Mesenchymal stem cell (in vitro differentiated cells and primary cell): ENCODE results near the gene ZNF408.

Experiments used
- DNase-seq: peaks from one replicate; pipeline ENCODE4 v3.0.0-alpha.2; 2013
- H2AFZ ChIP-seq: one replicate; pipeline ENCODE4 v1.6.1; 2013; ENCODE audit warnings: low read depth, mild to moderate bottlenecking, control low read depth, inconsistent platforms, low read length, moderate library complexity
- H2AK5ac ChIP-seq: 2 replicates; pipeline ENCODE4 v1.6.1; 2013; ENCODE audit warnings: low read length, moderate library complexity, mild to moderate bottlenecking, inconsistent platforms; ENCODE audit not compliant: severe bottlenecking
- H2BK120ac ChIP-seq: one replicate; pipeline ENCODE4 v1.6.1; 2013; ENCODE audit warnings: low read depth, mild to moderate bottlenecking, inconsistent platforms, low read length, moderate library complexity
- H2BK12ac ChIP-seq, 2 experiments: one replicate each; pipeline ENCODE4 v1.6.1; 2013; ENCODE audit warnings: inconsistent platforms in 2 of 2, low read length in 2 of 2, mild to moderate bottlenecking in 2 of 2, moderate library complexity in 2 of 2, control low read depth in 1 of 2
- H2BK15ac ChIP-seq: one replicate; pipeline ENCODE4 v1.6.1; 2013; ENCODE audit warnings: mild to moderate bottlenecking, low read depth, inconsistent platforms; ENCODE audit not compliant: poor library complexity, severe bottlenecking
- H2BK5ac ChIP-seq: 2 replicates; pipeline ENCODE4 v1.6.1; 2013; ENCODE audit warnings: low read depth, mild to moderate bottlenecking, low read length, control low read depth, inconsistent platforms; ENCODE audit not compliant: poor library complexity, severe bottlenecking
- H3K14ac ChIP-seq, 2 experiments: one replicate each; pipeline ENCODE4 v1.6.1; 2013; ENCODE audit warnings: inconsistent platforms in 2 of 2, low read length in 2 of 2, control low read depth in 1 of 2, mild to moderate bottlenecking in 1 of 2, moderate library complexity in 1 of 2
- H3K18ac ChIP-seq, 2 experiments: one replicate each; pipeline ENCODE4 v1.6.1; 2013; ENCODE audit warnings: inconsistent platforms in 2 of 2, low read length in 2 of 2, control low read depth in 1 of 2, low read depth in 1 of 2, mild to moderate bottlenecking in 1 of 2
- H3K23ac ChIP-seq, 2 experiments: one replicate each; pipeline ENCODE4 v1.6.1; 2013; ENCODE audit warnings: inconsistent platforms in 2 of 2, low read length in 2 of 2, mild to moderate bottlenecking in 2 of 2, moderate library complexity in 2 of 2, control low read depth in 1 of 2
- H3K27ac ChIP-seq: 2 replicates; pipeline ENCODE4 v1.5.1; 2013; ENCODE audit warnings: mild to moderate bottlenecking, moderate library complexity, low read length, control low read depth, inconsistent platforms; ENCODE audit not compliant: poor library complexity, severe bottlenecking
- H3K27me3 ChIP-seq, 2 experiments: 2 replicates each; pipeline versions ENCODE4 v1.6.1 to v1.7.0; 2013; ENCODE audit warnings: low read length in 2 of 2, mild to moderate bottlenecking in 2 of 2, moderate library complexity in 2 of 2, control low read depth in 1 of 2, inconsistent platforms in 1 of 2; ENCODE audit not compliant: control insufficient read depth in 1 of 2, insufficient read depth in 1 of 2
- H3K36me3 ChIP-seq, 2 experiments: 2 replicates each; pipeline versions ENCODE4 v1.6.1 to v1.7.0; 2013; ENCODE audit warnings: low read length in 2 of 2, control low read depth in 1 of 2, inconsistent platforms in 1 of 2, low read depth in 1 of 2, mild to moderate bottlenecking in 1 of 2; ENCODE audit not compliant: insufficient read depth in 2 of 2, control insufficient read depth in 1 of 2
- H3K4ac ChIP-seq, 2 experiments: one replicate each; pipeline ENCODE4 v1.6.1; 2013; ENCODE audit warnings: inconsistent platforms in 2 of 2, low read length in 2 of 2, mild to moderate bottlenecking in 2 of 2, moderate library complexity in 2 of 2, control low read depth in 1 of 2, low read depth in 1 of 2
- H3K4me1 ChIP-seq: 2 replicates; pipeline ENCODE4 v1.6.1; 2013; ENCODE audit warnings: low read depth, low read length, control low read depth; ENCODE audit not compliant: control insufficient read depth, insufficient read depth
- H3K4me2 ChIP-seq: 2 replicates; pipeline ENCODE4 v1.6.1; 2013; ENCODE audit warnings: low read length, mild to moderate bottlenecking, inconsistent platforms; ENCODE audit not compliant: poor library complexity, severe bottlenecking
- H3K4me3 ChIP-seq, 2 experiments: 2 replicates each; pipeline versions ENCODE4 v1.5.1 to v1.7.0; 2013; ENCODE audit warnings: low read length in 2 of 2, mild to moderate bottlenecking in 2 of 2, control low read depth in 1 of 2, low read depth in 1 of 2; ENCODE audit not compliant: insufficient read depth in 1 of 2
- H3K79me1 ChIP-seq: replicated peaks from 2 replicates; pipeline ENCODE4 v1.6.1; 2013; ENCODE audit warnings: mild to moderate bottlenecking, control low read depth, low read length, inconsistent platforms; ENCODE audit not compliant: poor library complexity, severe bottlenecking
- H3K9ac ChIP-seq: 2 replicates; pipeline ENCODE4 v1.7.0; 2013; ENCODE audit warnings: mild to moderate bottlenecking, low read length, moderate library complexity
- H3K9me3 ChIP-seq: 2 replicates; pipeline ENCODE4 v1.7.0; 2013; ENCODE audit warnings: mild to moderate bottlenecking, low read length; ENCODE audit not compliant: control insufficient read depth
- H4K8ac ChIP-seq: one replicate; pipeline ENCODE4 v1.6.1; 2013; ENCODE audit warnings: inconsistent platforms, mild to moderate bottlenecking, low read length, moderate library complexity
- H4K91ac ChIP-seq: one replicate; pipeline ENCODE4 v1.6.1; 2013; ENCODE audit warnings: mild to moderate bottlenecking, low read length, inconsistent platforms
- WGBS: methylation state at CpG from one replicate; pipeline ENCODE4 v1.1.7; 2013; ENCODE audit warnings: mixed read lengths; 5-methylcytosine and 5-hydroxymethylcytosine counted together

Gene ZNF408

GRCh38 chr11:46675949-46676348 is 24.9 kb upstream of the ZNF408 start:
- Histone ChIP-seq H3K4ac (no peak overlapping the region), H3K14ac (no peak overlapping the region)
- DNase-seq, result no peak

DNA sequence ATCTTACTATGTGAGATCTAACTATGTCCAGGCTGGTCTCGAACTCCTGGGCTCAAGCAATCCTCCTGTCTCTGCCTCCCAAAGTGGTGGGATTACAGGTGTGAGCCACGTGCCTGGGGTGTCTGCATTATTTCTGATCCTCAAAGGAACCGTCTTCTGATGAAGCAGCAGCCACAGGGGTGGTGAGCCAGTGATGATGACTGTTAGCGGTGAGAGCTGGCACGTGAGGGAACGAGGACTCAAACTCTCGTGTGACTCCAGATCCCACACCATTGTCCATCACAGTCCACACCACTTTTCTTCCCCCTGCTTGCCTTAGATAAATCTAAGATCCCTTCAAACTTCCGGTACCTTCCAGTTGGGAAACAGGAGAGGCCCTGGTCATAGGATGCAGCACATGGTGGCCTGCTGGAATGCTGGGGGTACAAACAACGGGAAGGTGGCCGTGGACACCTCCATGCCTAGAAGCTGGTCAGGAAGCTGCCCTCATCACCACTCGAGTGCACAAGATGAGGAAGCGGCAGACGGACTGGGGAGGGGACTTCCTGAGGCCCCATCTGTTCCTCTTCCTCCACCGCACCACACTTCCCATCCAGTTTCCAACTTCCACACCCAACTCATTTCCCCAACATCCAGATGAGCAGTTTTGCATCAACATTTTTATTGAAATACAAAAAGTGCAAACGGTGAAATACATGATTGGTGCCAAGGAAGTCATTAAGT is 24.2 kb upstream of the ZNF408 start:
- no peak overlapping the region for H3K18ac ChIP-seq
- H2BK5ac ChIP-seq, result no peak overlapping the region
- no peak overlapping the region for H3K9ac ChIP-seq
- peaks cover 80 to 83% of the 10 kb centered on the region in 2 experiments for H3K36me3 ChIP-seq
- H3K4me3 ChIP-seq, result no peak overlapping the region
- H3K4me1 ChIP-seq, result peaks cover 32% of the 10 kb centered on the region
- H2AFZ ChIP-seq, result no peak overlapping the region
- no peaks in the 10 kb centered on the region for H3K27me3 ChIP-seq
- no peak overlapping the region for H3K23ac ChIP-seq
- H4K8ac ChIP-seq, result peak overlapping the region; percentile 42
- H2BK120ac ChIP-seq, result no peak overlapping the region
- no peak overlapping the region for H2BK15ac ChIP-seq
- no peak overlapping the region for H4K91ac ChIP-seq
- no peak overlapping the region for H2BK12ac ChIP-seq
- H3K4ac ChIP-seq, result no peak overlapping the region
- H3K9me3 ChIP-seq, result no peaks in the 10 kb centered on the region
- H2AK5ac ChIP-seq, result no peak overlapping the region
- 95% methylated on average over 15 of the region's 15 CpGs for WGBS
- H3K14ac ChIP-seq, result no peak overlapping the region
- H3K27ac ChIP-seq, result no peak overlapping the region
- H3K4me2 ChIP-seq, result no peak overlapping the region
- H3K79me1 ChIP-seq, result peaks cover 16% of the 10 kb centered on the region
- no peak for DNase-seq

More at GRCh38 chr11:46675949-46676348, 24.9 kb upstream of the ZNF408 start:
- peaks cover 74 to 79% of the 10 kb centered on the region in 2 experiments for H3K36me3 ChIP-seq
- no peak overlapping the region for H2AFZ ChIP-seq
- peak overlapping the region in 1 of 2 experiments; percentile 35 for H2BK12ac ChIP-seq
- H3K18ac ChIP-seq, result peak overlapping the region; percentile 59 to 70
- 100% methylated on average over 3 of the region's 7 CpGs for WGBS
- H3K4me1 ChIP-seq, result peaks cover 32% of the 10 kb centered on the region
- H2BK120ac ChIP-seq, result no peak overlapping the region
- H3K4me3 ChIP-seq, result peak overlapping the region in 1 of 2 experiments; percentile 46
- H3K4me2 ChIP-seq, result no peak overlapping the region
- no peaks in the 10 kb centered on the region for H3K9me3 ChIP-seq
- peak overlapping the region; percentile 57 for H4K8ac ChIP-seq
- peak overlapping the region; percentile 63 for H3K27ac ChIP-seq
- no peak overlapping the region for H2BK15ac ChIP-seq
- peak overlapping the region; percentile 80 for H3K9ac ChIP-seq
- H4K91ac ChIP-seq, result no peak overlapping the region
- H2AK5ac ChIP-seq, result peak overlapping the region; percentile 7
- peaks cover 14% of the 10 kb centered on the region for H3K79me1 ChIP-seq
- peak overlapping the region in 1 of 2 experiments; percentile 46 for H3K23ac ChIP-seq
- no peak overlapping the region for H2BK5ac ChIP-seq
- no peaks in the 10 kb centered on the region for H3K27me3 ChIP-seq

- Histone ChIP-seq H3K27me3 (no peaks in the 10 kb centered on the region), H3K4me3 (no peak overlapping the region), H3K9ac (no peak overlapping the region), H3K4me2 (no peak overlapping the region), H3K36me3 (peaks cover 81 to 83% of the 10 kb centered on the region in 2 experiments), H3K9me3 (no peaks in the 10 kb centered on the region), H2AK5ac (no peak overlapping the region), H3K27ac (no peak overlapping the region), H3K4me1 (peaks cover 32% of the 10 kb centered on the region), H3K18ac (no peak overlapping the region), H3K23ac (no peak overlapping the region), H2BK120ac (no peak overlapping the region), H2AFZ (no peak overlapping the region), H4K91ac (no peak overlapping the region), H4K8ac (no peak overlapping the region), H3K79me1 (peaks cover 21% of the 10 kb centered on the region), H2BK12ac (no peak overlapping the region), H2BK15ac (no peak overlapping the region), H3K14ac (no peak overlapping the region), H2BK5ac (no peak overlapping the region), H3K4ac (no peak overlapping the region)
- no peak for DNase-seq
- WGBS, result 93% methylated on average over 8 of the region's 8 CpGs
These were observed 23.7 kb upstream of the ZNF408 start for GRCh38 chr11:46677169-46677568.

DNA sequence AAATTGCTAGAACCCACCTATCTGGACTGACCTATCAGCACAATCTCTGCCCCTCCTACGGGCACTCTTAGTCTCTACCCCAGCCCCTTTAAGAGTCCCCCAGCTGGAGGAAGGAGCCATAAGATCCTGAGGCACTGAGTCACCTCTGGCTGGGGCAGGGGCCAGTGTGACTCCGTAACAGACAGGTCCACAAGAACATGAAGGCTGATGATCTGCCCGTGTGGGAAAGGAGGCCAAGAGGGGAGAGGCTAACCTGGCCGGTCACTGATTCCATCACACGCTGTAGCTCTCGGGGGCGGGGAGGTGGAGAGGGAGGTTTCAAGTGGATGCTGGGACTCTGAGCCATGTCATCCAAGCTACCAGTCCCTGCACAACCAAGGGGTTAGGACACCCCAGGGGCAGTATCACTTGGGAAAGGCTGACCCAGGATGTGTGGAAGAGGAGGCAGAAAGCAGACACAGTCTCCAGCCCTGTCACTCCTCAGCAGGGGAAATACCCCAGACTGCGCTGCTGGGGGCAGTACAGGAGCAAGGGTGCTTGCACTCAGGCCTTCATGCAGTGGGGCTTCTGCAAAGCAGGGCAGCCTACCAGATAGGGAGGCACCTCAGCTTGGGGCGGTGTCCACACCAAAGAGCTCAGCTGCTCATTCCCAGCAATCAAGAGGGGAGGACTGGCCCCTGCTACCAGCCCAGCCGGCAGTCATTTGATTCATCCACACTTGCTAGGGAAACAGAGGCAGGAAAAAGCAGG is 22.7 kb upstream of the ZNF408 start:
- H4K91ac ChIP-seq, result no peak overlapping the region
- no peak overlapping the region for H2AK5ac ChIP-seq
- DNase-seq, result peak; percentile 28
- H4K8ac ChIP-seq, result no peak overlapping the region
- peaks cover 32% of the 10 kb centered on the region for H3K4me1 ChIP-seq
- no peak overlapping the region for H3K18ac ChIP-seq
- H2BK12ac ChIP-seq, result no peak overlapping the region
- no peak overlapping the region for H3K4me3 ChIP-seq
- H3K79me1 ChIP-seq, result peaks cover 25% of the 10 kb centered on the region
- no peaks in the 10 kb centered on the region for H3K27me3 ChIP-seq
- H3K23ac ChIP-seq, result no peak overlapping the region
- H2BK15ac ChIP-seq, result no peak overlapping the region
- H3K9ac ChIP-seq, result peak overlapping the region; percentile 59
- no peak overlapping the region for H2BK120ac ChIP-seq
- H3K27ac ChIP-seq, result no peak overlapping the region
- WGBS, result 82% methylated on average over 10 of the region's 10 CpGs
- no peak overlapping the region for H2BK5ac ChIP-seq
- H3K14ac ChIP-seq, result no peak overlapping the region
- peaks cover 77 to 80% of the 10 kb centered on the region in 2 experiments for H3K36me3 ChIP-seq
- H3K9me3 ChIP-seq, result no peaks in the 10 kb centered on the region
- H3K4me2 ChIP-seq, result no peak overlapping the region
- no peak overlapping the region for H3K4ac ChIP-seq
- H2AFZ ChIP-seq, result no peak overlapping the region
